Activated CD4-positive, alpha-beta T cell treated with anti-CD3 and anti-CD28 coated beads for 36 hours (primary cell): ENCODE results near the gene ATP9A. TPM values are rescaled to one million over a fixed set of nuclear protein-coding genes. Genes with fewer than 3 reads are reported as not detected.
"Not testable (repeated sequence)": the region's sequence is repeated elsewhere in the genome, so short reads cannot be mapped to it uniquely, and the experiment has no call there.

Experiments
- ATAC-seq: fragments of 200-7000 bp; cut with Tn5 transposase; one replicate; pipeline ENCODE4 v1.10.0; 2021; ENCODE audit warnings: mild to moderate bottlenecking, moderate library complexity
- CTCF ChIA-PET: fragments of 350-600 bp; sonication (Branson Sonifier 250); formaldehyde crosslinking; loops from one replicate; lab custom pipeline; 2021; ENCODE audit warnings: antibody characterized with exemption; lab: Charles Lee
- POLR2A ChIA-PET: fragments of 350-600 bp; sonication (Branson Sonifier 250); formaldehyde crosslinking; loops from one replicate; lab custom pipeline; 2021; ENCODE audit warnings: antibody characterized with exemption, inconsistent platforms; lab: Charles Lee
- DNase-seq: peaks from one replicate; pipeline ENCODE4 v3.0.0-alpha.2; 2020
- H3K27ac Mint-ChIP-seq: one replicate; pipeline ENCODE4 v1.8.0; 2021; ENCODE audit warnings: mixed read lengths
- H3K27me3 Mint-ChIP-seq: one replicate; pipeline ENCODE4 v1.8.0; 2021; ENCODE audit warnings: mixed read lengths
- H3K36me3 Mint-ChIP-seq: one replicate; pipeline ENCODE4 v1.8.0; 2021; ENCODE audit warnings: low read depth, mixed read lengths
- H3K4me1 Mint-ChIP-seq: one replicate; pipeline ENCODE4 v1.8.0; 2021; ENCODE audit warnings: mixed read lengths
- H3K4me3 Mint-ChIP-seq: one replicate; pipeline ENCODE4 v1.8.0; 2021; ENCODE audit warnings: mild to moderate bottlenecking, moderate library complexity, mixed read lengths
- H3K9me3 Mint-ChIP-seq: one replicate; pipeline ENCODE4 v1.8.0; 2021; ENCODE audit warnings: low read depth, mixed read lengths
- intact Hi-C, 2 experiments: fragments of 100-400 bp; cut with DNase I in 1 of 2; cut with micrococcal nuclease in 1 of 2; formaldehyde crosslinking; loops; one replicate each; pipeline versions ENCODE4 v1.14.2 to v1.15.1; 2022 to 2024; cut with DNase I, micrococcal nuclease
- total RNA-seq, 2 experiments: library from RNA; stranded (reverse); gene quantifications; one replicate each; pipeline ENCODE4 v1.2.3, GENCODE V29; 2021

The ATP9A gene
- total RNA-seq, 2 experiments from 2014 or later, result 2.2 to 2.7 TPM

- ATAC-seq, result no peak
- no peak for DNase-seq
- Mint-ChIP-seq H3K27ac (no peak overlapping the region), H3K36me3 (no peaks in the 10 kb centered on the region), H3K27me3 (peaks cover 3% of the 10 kb centered on the region), H3K9me3 (no peaks in the 10 kb centered on the region), H3K4me3 (no peak overlapping the region), H3K4me1 (no peaks in the 10 kb centered on the region)
- ChIA-PET POLR2A (no interaction called here), CTCF (no interaction called here)
- intact Hi-C loops, result no loop called here
These were observed 22.1 kb upstream of the ATP9A start for GRCh38 chr20:51790256-51790655.

DNA sequence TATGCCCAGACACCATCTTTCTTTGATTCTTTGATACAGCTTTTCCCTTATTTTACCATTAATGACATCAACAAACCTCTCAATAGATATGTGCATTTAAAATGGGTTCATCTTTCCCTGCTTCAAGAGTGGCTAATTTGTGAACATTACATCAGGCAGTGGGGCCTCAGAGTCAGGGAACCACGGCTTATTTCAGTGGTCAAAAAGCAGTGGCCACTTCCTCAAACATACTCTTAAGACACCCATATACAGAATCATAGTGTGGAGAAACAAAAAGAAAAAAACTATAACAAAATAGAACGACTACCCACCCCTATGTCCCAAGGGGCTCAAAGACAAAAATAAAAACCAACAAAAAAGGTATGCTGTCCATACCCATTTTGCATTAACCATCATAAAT, 21.2 kb upstream of the ATP9A start:
- ChIA-PET CTCF (interaction anchor here (0.8 to 1.1 kb wide), 2 partner anchors 10 to 1621 kb away, joined by 3 read pairs; no protein-coding TSS in a partner anchor), POLR2A (no interaction called here)
- DNase-seq, result no peak
- Mint-ChIP-seq H3K27ac (no peak overlapping the region), H3K27me3 (peaks cover 3% of the 10 kb centered on the region), H3K36me3 (no peaks in the 10 kb centered on the region), H3K9me3 (no peaks in the 10 kb centered on the region), H3K4me1 (no peaks in the 10 kb centered on the region), H3K4me3 (no peak overlapping the region)
- ATAC-seq, result no peak
- intact Hi-C loops, result no loop called here

DNA sequence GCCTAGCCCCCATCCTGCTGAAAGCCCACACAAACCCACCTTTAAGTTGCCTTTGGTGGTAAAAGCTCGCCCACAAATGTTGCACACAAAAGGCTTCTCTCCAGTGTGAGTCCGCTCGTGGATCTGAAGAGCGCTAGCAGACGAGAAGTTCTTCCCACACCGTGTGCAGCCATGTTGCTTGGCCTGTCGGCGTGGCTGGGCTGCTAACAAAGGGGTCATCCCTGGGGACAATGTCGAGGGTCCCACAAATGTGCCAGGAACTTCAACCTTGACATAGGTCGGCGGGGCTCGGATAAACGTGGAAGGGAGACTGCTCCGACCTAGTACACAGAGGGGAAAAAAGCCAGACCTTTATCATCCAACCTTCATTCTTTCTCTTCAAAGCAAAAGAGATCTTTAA, 20.6 kb upstream of the ATP9A start:
- ChIA-PET CTCF (interaction anchor here (0.8 to 1.1 kb wide), 2 partner anchors 9 to 1622 kb away, joined by 3 read pairs; no protein-coding TSS in a partner anchor), POLR2A (no interaction called here)
- Mint-ChIP-seq H3K36me3 (no peaks in the 10 kb centered on the region), H3K4me1 (no peaks in the 10 kb centered on the region), H3K27ac (no peak overlapping the region), H3K9me3 (no peaks in the 10 kb centered on the region), H3K4me3 (no peak overlapping the region), H3K27me3 (peaks cover 3% of the 10 kb centered on the region)
- DNase-seq, result no peak
- no peak for ATAC-seq
- intact Hi-C loops, result no loop called here

- POLR2A ChIA-PET, result no interaction called here
- Mint-ChIP-seq H3K27ac (no peak overlapping the region), H3K4me3 (no peak overlapping the region), H3K4me1 (no peaks in the 10 kb centered on the region), H3K9me3 (no peaks in the 10 kb centered on the region), H3K27me3 (no peaks in the 10 kb centered on the region), H3K36me3 (no peaks in the 10 kb centered on the region)
- CTCF ChIA-PET, result interaction anchor here (0.7 to 1.3 kb wide), 2 partner anchors 9 to 15 kb away, joined by 4 to 5 read pairs; no protein-coding TSS in a partner anchor
- ATAC-seq, result no peak
- intact Hi-C loops, result no loop called here
- DNase-seq, result no peak
These were observed 16.1 kb upstream of the ATP9A start for GRCh38 chr20:51784299-51784698.

GRCh38 chr20:51778229-51778759, 10.1 kb upstream of the ATP9A start:
- H3K4me3 Mint-ChIP-seq, POLR2A ChIA-PET, H3K27ac Mint-ChIP-seq, H3K36me3 Mint-ChIP-seq, H3K9me3 Mint-ChIP-seq, H3K4me1 Mint-ChIP-seq, H3K27me3 Mint-ChIP-seq, ATAC-seq, DNase-seq, intact Hi-C loops: not testable (repeated sequence)
- CTCF ChIA-PET, result interaction anchor here (0.6 kb wide), 1 partner anchor 141 kb away, joined by 4 read pairs; no protein-coding TSS in a partner anchor

DNA sequence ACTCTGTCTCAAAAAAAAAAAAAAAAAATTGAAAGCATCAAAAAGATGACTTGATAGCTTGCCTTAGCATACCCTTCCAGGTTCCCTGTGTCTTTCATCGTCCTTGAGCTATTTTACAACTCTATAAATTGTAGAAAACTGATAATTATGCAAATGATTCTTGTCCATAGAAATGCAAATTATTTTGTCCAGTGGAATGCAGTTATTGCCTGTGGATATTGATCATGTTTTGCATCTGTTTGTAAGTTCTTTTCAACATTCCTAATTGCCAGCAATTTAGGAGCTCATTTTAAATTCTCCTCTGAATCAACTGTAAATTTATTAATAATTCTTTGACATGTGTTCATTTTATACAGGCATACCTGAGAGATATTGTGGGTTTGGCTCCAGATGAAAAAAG, 7.1 kb upstream of the ATP9A start:
- Mint-ChIP-seq H3K9me3 (no peaks in the 10 kb centered on the region), H3K4me3 (no peak overlapping the region), H3K27me3 (peaks cover 4% of the 10 kb centered on the region), H3K27ac (no peak overlapping the region), H3K36me3 (no peaks in the 10 kb centered on the region), H3K4me1 (no peaks in the 10 kb centered on the region)
- no peak for ATAC-seq
- ChIA-PET POLR2A (no interaction called here), CTCF (interaction anchor here (0.8 to 1.5 kb wide), 3 partner anchors 10 to 127 kb away, joined by 3 to 5 read pairs (median 4); no protein-coding TSS in a partner anchor)
- no peak for DNase-seq
- intact Hi-C loops, result no loop called here

DNA sequence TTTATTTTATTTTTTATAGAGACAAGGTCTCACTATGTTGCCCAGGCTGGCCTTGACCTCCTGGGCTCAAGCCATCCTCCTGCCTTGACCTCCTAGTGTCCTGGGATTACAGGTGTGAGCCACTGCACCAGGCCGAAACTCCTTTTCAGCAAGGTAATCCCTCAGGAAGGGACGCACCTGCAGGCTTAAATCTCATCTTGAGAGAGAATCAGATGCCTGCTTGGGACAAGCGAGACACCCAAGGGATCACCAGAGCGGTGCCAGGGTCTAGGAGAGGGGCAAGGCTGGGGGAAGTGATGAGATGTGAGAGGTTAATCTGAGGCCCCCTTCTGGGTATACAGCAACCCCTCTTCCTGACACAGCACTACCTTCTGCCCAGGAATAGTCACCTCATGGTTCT, 4.0 kb upstream of the ATP9A start:
- CTCF ChIA-PET, result interaction anchor here (0.8 kb wide), 1 partner anchor 28 kb away, joined by 3 read pairs; no protein-coding TSS in a partner anchor
- no peak overlapping the region for H3K27ac Mint-ChIP-seq
- H3K27me3 Mint-ChIP-seq, result peaks cover 21% of the 10 kb centered on the region
- DNase-seq (no peak), ATAC-seq (no peak)
- POLR2A ChIA-PET, result no interaction called here
- intact Hi-C loops, result no loop called here
- no peaks in the 10 kb centered on the region for H3K36me3 Mint-ChIP-seq
- H3K9me3 Mint-ChIP-seq, result no peaks in the 10 kb centered on the region
- peaks cover 8% of the 10 kb centered on the region for H3K4me1 Mint-ChIP-seq
- H3K4me3 Mint-ChIP-seq, result no peak overlapping the region

DNA sequence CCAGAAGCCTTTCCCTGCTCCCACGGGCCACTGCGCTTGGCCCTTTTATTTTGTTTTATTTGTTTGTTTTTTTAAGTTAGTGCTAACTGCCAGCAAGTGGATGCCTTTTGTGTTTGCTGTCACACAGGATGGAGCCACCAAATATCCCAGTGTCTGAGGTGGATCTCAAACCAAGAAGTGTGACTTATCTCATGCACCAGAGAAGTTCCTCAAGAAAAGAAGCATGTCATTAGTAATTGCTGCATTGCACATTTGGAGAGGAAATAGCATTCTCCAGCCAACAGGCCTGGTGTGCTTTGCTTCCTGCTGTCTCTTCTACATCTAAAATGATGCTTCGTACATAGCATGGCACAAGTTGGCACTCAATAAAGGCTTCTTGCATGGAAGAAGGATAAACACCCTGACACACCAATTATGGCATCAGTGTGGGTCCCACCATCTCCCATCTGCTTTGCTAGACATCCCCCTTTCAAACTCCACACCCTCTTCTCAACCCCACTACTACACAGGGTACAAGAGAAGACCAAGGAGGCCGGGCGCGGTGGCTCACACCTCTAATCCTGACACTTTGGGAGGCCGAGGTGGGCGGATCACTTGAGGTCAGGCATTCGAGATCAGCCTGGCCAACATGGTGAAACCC, 1.9 kb upstream of the ATP9A start:
- intact Hi-C loops, result loop anchor here in 1 of 2 experiments (5.0 kb wide), 1 partner anchor 48 kb away; no protein-coding TSS in a partner anchor

GRCh38 chr20:51768759-51769517, 748 bp upstream of the ATP9A start:
- H3K27ac Mint-ChIP-seq, result peak overlapping the region; percentile 20
- CTCF ChIA-PET, result interaction anchor here (0.6 kb wide), 1 partner anchor 262 kb away, joined by 4 read pairs; no protein-coding TSS in a partner anchor
- no peaks in the 10 kb centered on the region for H3K9me3 Mint-ChIP-seq
- peaks cover 27% of the 10 kb centered on the region for H3K27me3 Mint-ChIP-seq
- peak overlapping the region; percentile 48 for H3K4me3 Mint-ChIP-seq
- intact Hi-C loops, result loop anchor here in 1 of 2 experiments (5.0 kb wide), 1 partner anchor 47 kb away; no protein-coding TSS in a partner anchor
- POLR2A ChIA-PET, result interaction anchor here (0.6 kb wide), 1 partner anchor 1758 kb away, joined by 3 read pairs; no protein-coding TSS in a partner anchor
- ATAC-seq (no peak), DNase-seq (peak; percentile 30)
- H3K4me1 Mint-ChIP-seq, result peaks cover 8% of the 10 kb centered on the region
- no peaks in the 10 kb centered on the region for H3K36me3 Mint-ChIP-seq

More for the DNA sequence above, 1.9 kb upstream of the ATP9A start:
- no peak for DNase-seq
- no peaks in the 10 kb centered on the region for H3K36me3 Mint-ChIP-seq
- no peak overlapping the region for H3K4me3 Mint-ChIP-seq
- ChIA-PET CTCF (no interaction called here), POLR2A (interaction anchor here (0.6 kb wide), 1 partner anchor 1759 kb away, joined by 3 read pairs; no protein-coding TSS in a partner anchor)
- no peaks in the 10 kb centered on the region for H3K9me3 Mint-ChIP-seq
- H3K27me3 Mint-ChIP-seq, result peaks cover 25% of the 10 kb centered on the region
- H3K4me1 Mint-ChIP-seq, result peaks cover 8% of the 10 kb centered on the region
- no peak for ATAC-seq
- no peak overlapping the region for H3K27ac Mint-ChIP-seq

DNA sequence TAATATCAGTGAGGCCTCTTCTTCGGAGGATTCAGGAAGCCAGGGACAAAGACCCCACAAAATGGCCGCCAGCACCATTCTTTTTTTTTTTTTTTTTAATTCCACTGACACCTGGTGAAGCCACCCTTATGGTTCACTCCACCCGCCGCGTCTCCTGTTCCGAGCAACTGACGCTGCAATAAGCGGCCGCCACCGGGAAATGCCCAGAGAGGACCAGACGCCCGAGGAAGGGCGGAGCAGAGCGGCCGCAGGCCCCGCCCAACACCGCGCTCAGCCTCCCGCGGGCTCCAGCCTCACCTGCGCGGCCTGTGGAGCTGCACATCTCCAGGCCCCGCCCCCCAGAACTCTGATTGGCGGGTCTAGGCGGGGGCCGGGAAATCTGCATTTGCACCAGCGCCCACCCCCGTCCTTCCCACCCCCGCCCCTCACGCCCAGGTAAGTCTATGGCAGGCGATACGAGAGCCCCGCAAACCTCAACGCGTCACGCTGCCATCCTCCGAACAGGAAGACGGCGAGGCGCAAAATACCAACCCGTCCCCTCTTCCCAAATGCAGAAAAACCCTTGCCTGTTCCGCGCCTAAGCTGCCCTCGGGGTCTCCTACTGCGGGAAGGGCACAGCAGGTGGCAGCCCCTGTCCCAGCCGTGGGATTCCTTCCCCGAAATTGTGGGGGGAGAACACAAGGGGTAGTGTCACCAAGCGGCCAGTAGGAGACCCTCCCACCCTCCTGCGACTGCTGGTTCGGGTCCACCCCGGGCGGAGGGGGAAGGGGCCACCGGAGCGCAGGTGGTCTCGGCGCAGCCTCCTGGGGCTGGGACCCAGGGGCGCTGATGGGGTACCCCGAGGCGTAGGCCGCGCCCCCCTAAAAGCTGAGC, 960 bp downstream of the ATP9A start:
- intact Hi-C loops, result loop anchor here in 1 of 2 experiments (2.0 to 5.0 kb wide), 2 partner anchors 34 to 45 kb away; no protein-coding TSS in a partner anchor
- POLR2A ChIA-PET, result no interaction called here
- Mint-ChIP-seq H3K36me3 (no peaks in the 10 kb centered on the region), H3K4me3 (peak overlapping the region; percentile 46), H3K27me3 (peaks cover 29% of the 10 kb centered on the region), H3K4me1 (peaks cover 8% of the 10 kb centered on the region), H3K27ac (no peak overlapping the region), H3K9me3 (no peaks in the 10 kb centered on the region)
- peak; percentile 97 for ATAC-seq
- peak; percentile 77 for DNase-seq
- CTCF ChIA-PET, result no interaction called here
